ENCODE measurements around the gene BCL2A1. TPM values are rescaled to one million over a fixed set of nuclear protein-coding genes. Genes with fewer than 3 reads are reported as not detected.
"Not testable (repeated sequence)": the region's sequence is repeated elsewhere in the genome, so short reads cannot be mapped to it uniquely, and the experiment has no call there.

The BCL2A1 gene
- total RNA-seq, 1 experiment from 2014 or later, result not detected

DNA sequence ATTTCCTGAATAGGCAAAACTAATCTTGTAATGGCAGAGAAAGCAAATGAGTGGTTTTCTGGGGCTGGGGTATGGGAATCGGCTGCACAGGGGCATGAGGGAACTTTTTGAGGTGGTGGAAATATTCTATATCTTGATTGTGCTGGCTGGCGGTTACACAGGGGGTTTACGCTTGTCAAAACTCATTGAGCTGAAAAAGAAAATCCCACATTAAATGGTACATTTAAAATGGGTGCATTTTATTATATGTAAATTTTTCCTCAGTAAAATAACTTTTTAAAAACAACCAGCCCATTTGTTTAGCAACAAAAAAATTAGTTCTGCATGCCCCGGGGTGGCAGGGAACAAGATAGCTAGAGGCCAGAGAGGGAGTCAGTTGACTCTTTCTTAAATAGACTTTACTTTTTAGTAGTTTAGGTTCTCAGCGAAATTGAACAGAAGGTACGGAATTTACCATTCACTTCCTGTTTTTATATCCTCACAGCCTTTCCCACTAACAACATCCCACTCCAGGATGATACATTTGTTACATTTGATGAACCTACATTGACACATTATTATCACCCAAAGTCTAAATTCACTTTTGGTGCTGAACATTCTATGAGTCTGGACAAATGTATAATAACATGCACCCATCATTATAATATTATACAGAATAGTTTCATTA lies 41.2 kb upstream of the BCL2A1 start:
- Histone ChIP-seq H3K4me3 (ENCODE audit: low read depth, low read length) (no peak overlapping the region), H3K9me3 (no peaks in the 10 kb centered on the region), H3K4me1 (no peaks in the 10 kb centered on the region), H3K27me3 (replicated peaks; ENCODE audit: control insufficient read depth, insufficient read depth, low read length) (no peaks in the 10 kb centered on the region), H3K36me3 (ENCODE audit: control insufficient read depth, insufficient read depth, low read length) (no peaks in the 10 kb centered on the region)
- ChIA-PET POLR2A (no interaction called here), CTCF (no interaction called here)
- no peaks in the 10 kb centered on the region for H3K9me3 Mint-ChIP-seq (ENCODE audit: unreplicated experiment)
- no peak overlapping the region for H3K27ac Mint-ChIP-seq (ENCODE audit: unreplicated experiment)
- no peaks in the 10 kb centered on the region for H3K27me3 Mint-ChIP-seq (ENCODE audit: insufficient read depth, unreplicated experiment)
- intact Hi-C loops (cut with micrococcal nuclease; ENCODE audit: unreplicated experiment), result no loop called here
- no peaks in the 10 kb centered on the region for H3K36me3 Mint-ChIP-seq (ENCODE audit: insufficient read depth, unreplicated experiment)
- H3K4me1 Mint-ChIP-seq (ENCODE audit: low read depth, unreplicated experiment), result no peaks in the 10 kb centered on the region
- BruUV-seq (replicated peaks), result no TSS peak
- H3K4me3 Mint-ChIP-seq (ENCODE audit: unreplicated experiment), result no peak overlapping the region
- DNase-seq, result no peak
- TF ChIP-seq, protein P1, sequence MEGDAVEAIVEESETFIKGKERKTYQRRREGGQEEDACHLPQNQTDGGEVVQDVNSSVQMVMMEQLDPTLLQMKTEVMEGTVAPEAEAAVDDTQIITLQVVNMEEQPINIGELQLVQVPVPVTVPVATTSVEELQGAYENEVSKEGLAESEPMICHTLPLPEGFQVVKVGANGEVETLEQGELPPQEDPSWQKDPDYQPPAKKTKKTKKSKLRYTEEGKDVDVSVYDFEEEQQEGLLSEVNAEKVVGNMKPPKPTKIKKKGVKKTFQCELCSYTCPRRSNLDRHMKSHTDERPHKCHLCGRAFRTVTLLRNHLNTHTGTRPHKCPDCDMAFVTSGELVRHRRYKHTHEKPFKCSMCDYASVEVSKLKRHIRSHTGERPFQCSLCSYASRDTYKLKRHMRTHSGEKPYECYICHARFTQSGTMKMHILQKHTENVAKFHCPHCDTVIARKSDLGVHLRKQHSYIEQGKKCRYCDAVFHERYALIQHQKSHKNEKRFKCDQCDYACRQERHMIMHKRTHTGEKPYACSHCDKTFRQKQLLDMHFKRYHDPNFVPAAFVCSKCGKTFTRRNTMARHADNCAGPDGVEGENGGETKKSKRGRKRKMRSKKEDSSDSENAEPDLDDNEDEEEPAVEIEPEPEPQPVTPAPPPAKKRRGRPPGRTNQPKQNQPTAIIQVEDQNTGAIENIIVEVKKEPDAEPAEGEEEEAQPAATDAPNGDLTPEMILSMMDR (IDR thresholded peaks at IDR 0.05; ENCODE audit: insufficient read depth in 1 of 2, low read depth in 1 of 2, low read length in 1 of 2, severe bottlenecking in 1 of 2, unreplicated experiment in 1 of 2), result no peak

DNA sequence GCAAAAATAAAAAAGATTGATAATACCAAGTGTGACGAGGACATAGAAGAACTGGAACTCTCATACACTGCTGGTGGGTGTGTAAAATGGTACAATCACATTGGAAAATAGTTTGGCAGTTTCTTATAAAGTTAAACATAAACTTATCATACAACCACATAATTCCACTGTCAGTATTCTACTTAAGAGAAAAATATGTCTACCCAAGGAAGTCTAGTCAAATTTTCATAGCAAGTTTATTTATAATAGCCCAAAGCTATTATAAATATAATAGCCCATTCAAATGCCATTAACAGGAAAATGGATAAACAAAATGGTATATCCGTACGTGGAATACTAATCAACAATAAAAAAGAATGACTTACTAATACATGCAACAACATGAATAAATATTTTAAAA lies 40.6 kb upstream of the BCL2A1 start:
- Histone ChIP-seq H3K4me1 (no peaks in the 10 kb centered on the region), H3K4me3 (ENCODE audit: low read depth, low read length) (no peak overlapping the region), H3K9me3 (no peaks in the 10 kb centered on the region), H3K36me3 (ENCODE audit: control insufficient read depth, insufficient read depth, low read length) (no peaks in the 10 kb centered on the region), H3K27me3 (replicated peaks; ENCODE audit: control insufficient read depth, insufficient read depth, low read length) (no peaks in the 10 kb centered on the region)
- TF ChIP-seq, protein P1 (IDR thresholded peaks at IDR 0.05; ENCODE audit: insufficient read depth in 1 of 2, low read depth in 1 of 2, low read length in 1 of 2, severe bottlenecking in 1 of 2, unreplicated experiment in 1 of 2), result no peak
- H3K27ac Mint-ChIP-seq (ENCODE audit: unreplicated experiment), result no peak overlapping the region
- H3K4me3 Mint-ChIP-seq (ENCODE audit: unreplicated experiment), result no peak overlapping the region
- ChIA-PET POLR2A (no interaction called here), CTCF (no interaction called here)
- no peaks in the 10 kb centered on the region for H3K9me3 Mint-ChIP-seq (ENCODE audit: unreplicated experiment)
- intact Hi-C loops (cut with micrococcal nuclease; ENCODE audit: unreplicated experiment), result no loop called here
- no peak for DNase-seq
- H3K36me3 Mint-ChIP-seq (ENCODE audit: insufficient read depth, unreplicated experiment), result no peaks in the 10 kb centered on the region
- no TSS peak for BruUV-seq (replicated peaks)
- no peaks in the 10 kb centered on the region for H3K27me3 Mint-ChIP-seq (ENCODE audit: insufficient read depth, unreplicated experiment)
- H3K4me1 Mint-ChIP-seq (ENCODE audit: low read depth, unreplicated experiment), result no peaks in the 10 kb centered on the region

DNA sequence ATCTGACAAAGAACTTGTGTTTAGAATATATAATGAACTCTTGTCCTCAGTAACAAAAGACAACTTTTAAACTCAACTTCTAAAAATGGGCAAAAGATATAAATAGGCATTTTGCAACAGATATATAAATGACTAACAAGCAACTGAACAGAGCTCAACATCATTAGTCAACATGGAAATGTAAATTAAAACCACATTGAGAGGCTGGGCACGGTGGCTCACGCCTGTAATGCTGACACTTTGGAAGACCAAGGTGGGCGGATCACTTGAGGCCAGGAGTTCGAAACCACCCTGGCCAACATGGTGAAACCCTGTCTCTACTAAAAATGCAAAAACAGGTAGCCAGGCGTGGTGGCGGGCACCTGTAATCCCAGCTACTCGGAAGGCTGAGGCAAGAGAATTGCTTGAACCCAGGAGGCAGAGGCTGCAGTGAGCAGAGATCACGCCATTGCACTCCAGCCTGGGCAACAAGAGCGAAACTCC lies 40.1 kb upstream of the BCL2A1 start:
- not testable (repeated sequence) for H3K27ac Mint-ChIP-seq (ENCODE audit: unreplicated experiment)

More for the DNA sequence above, 40.1 kb upstream of the BCL2A1 start:
- POLR2A ChIA-PET; H3K4me3 Mint-ChIP-seq (ENCODE audit: unreplicated experiment); H3K27me3 Mint-ChIP-seq (ENCODE audit: insufficient read depth, unreplicated experiment); BruUV-seq (replicated peaks); CTCF ChIA-PET; H3K4me3 ChIP-seq (ENCODE audit: low read depth, low read length); H3K9me3 ChIP-seq; H3K4me1 ChIP-seq; intact Hi-C loops (cut with micrococcal nuclease; ENCODE audit: unreplicated experiment); H3K9me3 Mint-ChIP-seq (ENCODE audit: unreplicated experiment); H3K27me3 ChIP-seq (replicated peaks; ENCODE audit: control insufficient read depth, insufficient read depth, low read length); H3K4me1 Mint-ChIP-seq (ENCODE audit: low read depth, unreplicated experiment); DNase-seq; H3K36me3 Mint-ChIP-seq (ENCODE audit: insufficient read depth, unreplicated experiment); H3K36me3 ChIP-seq (ENCODE audit: control insufficient read depth, insufficient read depth, low read length): not testable (repeated sequence)
